DOHH2 (cell line): ENCODE measurements around the gene NOC2L.

ENCODE experiments used
- H3F3A ChIP-seq: fragments of 200-600 bp; sonication (generic), shearing (Covaris generic); 2 replicates; pipeline ENCODE4 v1.6.0; 2016; ENCODE audit warnings: antibody characterized with exemption, mild to moderate bottlenecking; ENCODE audit not compliant: control insufficient read depth, insufficient read depth
- H3K27ac ChIP-seq: fragments of 200-600 bp; sonication (generic); 2 replicates; pipeline ENCODE4 v1.5.1; 2014; ENCODE audit warnings: low read depth, mild to moderate bottlenecking, low read length, moderate library complexity
- H3K27me3 ChIP-seq: fragments of 200-600 bp; sonication (generic); 2 replicates; pipeline ENCODE4 v1.6.1; 2014; ENCODE audit warnings: mild to moderate bottlenecking, low read length, mixed read lengths; ENCODE audit not compliant: control insufficient read depth
- H3K36me3 ChIP-seq: fragments of 200-600 bp; sonication (generic); 2 replicates; pipeline ENCODE4 v1.6.1; 2014; ENCODE audit warnings: mild to moderate bottlenecking, low read length, moderate library complexity, mixed read lengths; ENCODE audit not compliant: control insufficient read depth
- H3K4me1 ChIP-seq: fragments of 200-600 bp; sonication (generic); 2 replicates; pipeline ENCODE4 v1.6.1; 2014; ENCODE audit warnings: mild to moderate bottlenecking, low read length, mixed read lengths; ENCODE audit not compliant: control insufficient read depth
- H3K4me2 ChIP-seq: fragments of 200-600 bp; sonication (generic); 2 replicates; pipeline ENCODE4 v1.6.0; 2014; ENCODE audit warnings: mild to moderate bottlenecking, low read length, moderate library complexity
- H3K4me3 ChIP-seq: fragments of 200-600 bp; sonication (generic); 2 replicates; pipeline ENCODE4 v1.5.1; 2014; ENCODE audit warnings: mild to moderate bottlenecking, low read length, mixed read lengths
- H3K79me2 ChIP-seq: fragments of 200-600 bp; sonication (generic); 2 replicates; pipeline ENCODE4 v1.6.1; 2014; ENCODE audit warnings: mild to moderate bottlenecking, low read length, mixed read lengths; ENCODE audit not compliant: control insufficient read depth
- H3K9me2 ChIP-seq: fragments of 200-600 bp; sonication (generic); replicated peaks from 2 replicates; pipeline ENCODE4 v1.6.1; 2014; ENCODE audit warnings: mild to moderate bottlenecking, low read length, mixed read lengths; ENCODE audit not compliant: control insufficient read depth
- H3K9me3 ChIP-seq: fragments of 200-600 bp; sonication (generic); 2 replicates; pipeline ENCODE4 v1.6.1; 2014; ENCODE audit warnings: antibody characterized with exemption, low read length, mixed read lengths; ENCODE audit not compliant: control insufficient read depth, insufficient read depth
- H4K20me1 ChIP-seq: fragments of 200-600 bp; sonication (generic); 2 replicates; pipeline ENCODE4 v1.6.0; 2014; ENCODE audit warnings: low read depth, mild to moderate bottlenecking, antibody characterized with exemption, low read length, moderate library complexity; ENCODE audit not compliant: control insufficient read depth, insufficient read depth
- EZH2phosphoT487 ChIP-seq: fragments of 200-600 bp; sonication (generic); IDR thresholded peaks from 2 replicates; pipeline ENCODE4 v1.6.1; 2017; ENCODE audit warnings: borderline replicate concordance, mild to moderate bottlenecking, antibody characterized with exemption, low read length, moderate library complexity, mixed read lengths
- TF ChIP-seq, protein P1 (sequence below): fragments of 200-600 bp; sonication (generic); IDR thresholded peaks from one replicate; pipeline ENCODE4 v1.5.1; 2014; ENCODE audit warnings: antibody characterized with exemption, mild to moderate bottlenecking, low read depth, low read length; ENCODE audit not compliant: poor library complexity, severe bottlenecking

NOC2L gene

DNA sequence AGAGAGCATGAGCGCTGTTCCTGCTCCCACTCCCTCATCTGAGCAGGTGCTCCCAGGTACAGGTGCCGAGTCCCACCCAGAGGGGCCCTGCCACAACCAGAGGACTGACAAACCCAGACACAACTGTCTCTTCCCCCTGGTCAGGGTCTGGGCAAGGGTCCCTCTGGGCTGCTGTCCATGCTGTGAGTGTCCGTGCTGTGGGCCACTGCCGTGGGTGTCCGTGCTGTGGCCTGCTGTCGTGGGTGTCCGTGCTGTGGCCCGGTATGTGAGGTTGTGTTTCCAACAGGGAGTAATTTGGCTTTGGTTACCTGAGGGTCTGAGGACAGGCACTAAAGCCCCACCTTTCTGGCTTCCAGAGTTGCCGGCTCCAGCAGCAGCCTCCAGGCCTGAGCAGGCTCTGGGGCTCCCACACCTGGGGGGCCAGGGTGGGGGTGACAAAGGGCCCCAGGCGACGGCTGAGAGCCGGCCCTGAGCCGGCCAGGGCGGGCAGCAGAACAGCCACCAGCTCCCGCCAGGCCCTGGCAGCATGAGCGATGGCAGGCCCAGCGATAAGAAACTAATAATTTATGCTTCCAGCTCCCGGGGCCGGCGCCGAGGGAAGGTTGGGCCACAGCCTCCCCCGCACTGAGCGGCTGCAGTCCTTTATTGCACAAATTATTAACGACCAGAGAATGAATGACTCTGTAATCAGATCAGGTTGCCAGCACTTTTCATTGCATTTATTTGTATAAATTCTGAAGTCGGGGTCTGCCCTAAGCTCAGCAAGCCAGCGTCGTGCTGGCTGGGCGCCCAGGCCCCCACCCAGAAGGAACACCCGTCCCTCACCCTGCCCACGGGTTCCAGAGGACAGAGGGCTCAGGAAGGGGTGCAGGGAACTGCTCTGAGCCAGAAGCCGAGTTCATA is 42.6 kb downstream of the NOC2L start:
- H3K27ac ChIP-seq = no peak overlapping the region
- no peaks in the 10 kb centered on the region for H3K9me2 ChIP-seq
- H3K27me3 ChIP-seq = peaks cover 27% of the 10 kb centered on the region
- H4K20me1 ChIP-seq = no peaks in the 10 kb centered on the region
- no peaks in the 10 kb centered on the region for H3K9me3 ChIP-seq
- no peak for TF ChIP-seq EZH2phosphoT487
- TF ChIP-seq, protein P1, sequence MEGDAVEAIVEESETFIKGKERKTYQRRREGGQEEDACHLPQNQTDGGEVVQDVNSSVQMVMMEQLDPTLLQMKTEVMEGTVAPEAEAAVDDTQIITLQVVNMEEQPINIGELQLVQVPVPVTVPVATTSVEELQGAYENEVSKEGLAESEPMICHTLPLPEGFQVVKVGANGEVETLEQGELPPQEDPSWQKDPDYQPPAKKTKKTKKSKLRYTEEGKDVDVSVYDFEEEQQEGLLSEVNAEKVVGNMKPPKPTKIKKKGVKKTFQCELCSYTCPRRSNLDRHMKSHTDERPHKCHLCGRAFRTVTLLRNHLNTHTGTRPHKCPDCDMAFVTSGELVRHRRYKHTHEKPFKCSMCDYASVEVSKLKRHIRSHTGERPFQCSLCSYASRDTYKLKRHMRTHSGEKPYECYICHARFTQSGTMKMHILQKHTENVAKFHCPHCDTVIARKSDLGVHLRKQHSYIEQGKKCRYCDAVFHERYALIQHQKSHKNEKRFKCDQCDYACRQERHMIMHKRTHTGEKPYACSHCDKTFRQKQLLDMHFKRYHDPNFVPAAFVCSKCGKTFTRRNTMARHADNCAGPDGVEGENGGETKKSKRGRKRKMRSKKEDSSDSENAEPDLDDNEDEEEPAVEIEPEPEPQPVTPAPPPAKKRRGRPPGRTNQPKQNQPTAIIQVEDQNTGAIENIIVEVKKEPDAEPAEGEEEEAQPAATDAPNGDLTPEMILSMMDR = no peak
- H3K4me1 ChIP-seq = peaks cover 12% of the 10 kb centered on the region
- no peaks in the 10 kb centered on the region for H3F3A ChIP-seq
- H3K36me3 ChIP-seq = no peaks in the 10 kb centered on the region
- no peak overlapping the region for H3K4me3 ChIP-seq
- H3K79me2 ChIP-seq = no peaks in the 10 kb centered on the region
- no peak overlapping the region for H3K4me2 ChIP-seq

DNA sequence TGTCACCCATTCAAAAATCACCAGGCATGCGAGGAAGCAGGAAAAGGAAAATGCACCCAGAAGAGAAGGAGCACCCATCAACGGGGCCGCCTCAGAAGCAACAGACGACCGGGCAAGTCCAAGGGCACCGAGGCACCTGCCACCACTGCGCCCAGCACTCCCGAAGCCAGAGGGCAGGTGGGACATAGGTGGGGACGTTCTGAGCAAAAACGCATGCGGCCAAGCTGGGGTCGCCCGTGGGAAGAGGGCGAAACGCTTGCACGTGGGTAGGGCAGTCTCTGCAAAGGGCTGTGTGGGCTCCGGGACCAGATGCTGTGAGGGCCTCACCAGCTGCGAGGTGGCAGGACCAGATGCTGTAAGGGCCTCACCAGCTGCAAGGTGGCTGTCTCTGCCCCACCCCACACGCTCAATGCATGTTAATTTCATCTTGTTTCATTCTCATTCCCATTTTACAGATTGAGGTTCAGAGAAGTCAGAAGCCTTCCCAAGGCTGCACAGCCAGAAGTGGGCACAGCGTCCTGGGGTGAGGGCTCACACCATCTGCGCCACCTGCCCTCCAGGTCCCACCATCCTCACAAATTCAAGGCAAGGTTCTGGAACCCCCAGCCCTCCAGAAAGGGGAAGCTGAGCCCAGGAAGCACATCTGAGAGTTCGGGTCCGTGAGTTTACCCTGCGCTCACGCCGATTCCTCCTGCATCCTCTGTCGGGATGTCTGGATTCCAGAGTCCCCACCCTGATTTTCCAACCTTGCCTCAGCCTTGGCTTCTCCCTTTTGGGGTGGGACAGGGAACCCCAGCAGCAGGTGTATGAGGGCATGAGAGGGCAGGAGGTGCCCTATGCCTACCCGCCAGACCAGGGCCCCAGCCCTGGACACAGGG is 43.5 kb downstream of the NOC2L start:
- no peak overlapping the region for H3K4me3 ChIP-seq
- H3K79me2 ChIP-seq = no peaks in the 10 kb centered on the region
- H3K27me3 ChIP-seq = peaks cover 20% of the 10 kb centered on the region
- no peak overlapping the region for H3K27ac ChIP-seq
- no peak overlapping the region for H3K4me2 ChIP-seq
- no peaks in the 10 kb centered on the region for H3K9me3 ChIP-seq
- no peaks in the 10 kb centered on the region for H3K9me2 ChIP-seq
- no peaks in the 10 kb centered on the region for H4K20me1 ChIP-seq
- H3K36me3 ChIP-seq = no peaks in the 10 kb centered on the region
- H3K4me1 ChIP-seq = peaks cover 3% of the 10 kb centered on the region
- H3F3A ChIP-seq = no peaks in the 10 kb centered on the region
- no peak for TF ChIP-seq EZH2phosphoT487
- TF ChIP-seq, protein P1 = no peak

DNA sequence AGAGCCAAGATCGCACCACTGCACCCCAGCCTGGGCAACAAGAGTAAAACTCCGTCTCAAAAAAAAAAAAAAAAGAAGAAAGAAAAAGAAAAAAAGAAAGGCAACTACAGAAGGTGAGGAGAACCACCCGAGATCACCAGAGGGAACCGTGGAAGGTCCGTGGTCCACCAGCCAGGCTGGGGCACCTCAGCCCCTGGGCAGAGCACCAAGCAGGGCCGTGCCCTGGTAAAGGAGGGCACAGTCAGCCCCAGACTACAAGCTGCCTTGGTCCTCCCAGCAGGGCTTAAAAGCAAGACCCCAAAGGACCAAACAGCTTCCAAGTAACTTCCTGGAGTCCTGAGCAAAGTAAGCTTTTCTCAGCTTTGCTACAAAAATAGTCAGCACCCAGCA is 44.2 kb downstream of the NOC2L start:
- no peaks in the 10 kb centered on the region for H3K9me2 ChIP-seq
- TF ChIP-seq, protein P1 = no peak
- no peak for TF ChIP-seq EZH2phosphoT487
- H3K79me2 ChIP-seq = no peaks in the 10 kb centered on the region
- no peak overlapping the region for H3K4me3 ChIP-seq
- H3K4me2 ChIP-seq = no peak overlapping the region
- no peaks in the 10 kb centered on the region for H3K9me3 ChIP-seq
- no peaks in the 10 kb centered on the region for H3K4me1 ChIP-seq
- H4K20me1 ChIP-seq = no peaks in the 10 kb centered on the region
- H3K36me3 ChIP-seq = no peaks in the 10 kb centered on the region
- H3K27me3 ChIP-seq = peaks cover 15% of the 10 kb centered on the region
- H3F3A ChIP-seq = no peaks in the 10 kb centered on the region
- H3K27ac ChIP-seq = no peak overlapping the region
